ENCODE results near the gene SEC24A. TPM values are rescaled to one million over a fixed set of nuclear protein-coding genes. Genes with fewer than 3 reads are reported as not detected.

The SEC24A gene
- total RNA-seq, 1 experiment from 2014 or later = 16.2 TPM

DNA sequence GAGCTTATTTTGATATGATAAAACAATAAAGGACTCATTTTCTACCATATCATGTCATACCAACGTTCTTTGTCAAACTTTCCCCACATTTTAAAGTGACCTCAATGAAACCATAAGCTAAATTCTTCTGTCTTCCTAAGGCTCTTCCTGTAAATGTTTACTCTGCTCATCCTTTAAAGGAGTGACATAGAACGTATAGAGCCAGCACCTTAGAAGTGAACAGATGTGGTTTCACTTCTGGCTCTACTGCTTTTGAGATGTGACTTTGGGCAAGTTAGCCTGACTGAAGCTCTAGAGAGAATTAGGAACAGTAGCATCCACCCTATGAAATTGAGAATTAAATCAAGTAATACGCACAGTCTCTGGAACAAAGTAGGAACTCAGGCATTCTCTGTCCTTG is 40.0 kb upstream of the SEC24A start:
- BruUV-seq (replicated peaks) = no TSS peak
- CTCF ChIA-PET = no interaction called here
- POLR2A ChIA-PET (ENCODE audit: unreplicated experiment) = no interaction called here
- Histone ChIP-seq H3F3A (ENCODE audit: insufficient read depth, low read depth) (0 out of 2 replicates have a peak, but pooled peaks cover 6% of the 10 kb centered on the region), H3K4me2 (no peak overlapping the region), H3K4me1 (replicated peaks; ENCODE audit: insufficient read depth) (no peaks in the 10 kb centered on the region), H3K36me3 (ENCODE audit: low read depth) (peaks cover 36% of the 10 kb centered on the region; the same call in 1 of the 2 replicates), H3K9me3 (ENCODE audit: insufficient read depth, low read depth) (no peaks in the 10 kb centered on the region), H4K20me1 (ENCODE audit: insufficient read depth) (no peaks in the 10 kb centered on the region; the same call in 1 of the 2 replicates), H3K27ac (no peak overlapping the region), H3K9me2 (ENCODE audit: insufficient read depth) (no peaks in the 10 kb centered on the region), H3K4me3 (no peak overlapping the region), H3K27me3 (ENCODE audit: insufficient read depth, low read depth) (no peaks in the 10 kb centered on the region), H2AFZ (no peak overlapping the region), H3K79me2 (ENCODE audit: low read depth) (no peaks in the 10 kb centered on the region)
- no peak for DNase-seq
- TF ChIP-seq EZH2 (IDR thresholded peaks at IDR 0.05; ENCODE audit: low read depth) (no peak), CTCF (conservative IDR thresholded peaks at IDR 0.05) (no peak)
- intact Hi-C loops (cut with micrococcal nuclease; ENCODE audit: unreplicated experiment) = no loop called here

GRCh38 chr5:134609232-134609851 is 39.2 kb upstream of the SEC24A start:
- CTCF ChIA-PET = no interaction called here

GRCh38 chr5:134610725-134611124 is 37.9 kb upstream of the SEC24A start:
- BruUV-seq (replicated peaks) = no TSS peak
- Histone ChIP-seq H2AFZ (no peak overlapping the region), H3K9me2 (ENCODE audit: insufficient read depth) (no peaks in the 10 kb centered on the region), H3K9me3 (ENCODE audit: insufficient read depth, low read depth) (no peaks in the 10 kb centered on the region), H3K4me2 (no peak overlapping the region), H3K4me3 (no peak overlapping the region), H3K79me2 (ENCODE audit: low read depth) (no peaks in the 10 kb centered on the region), H3F3A (ENCODE audit: insufficient read depth, low read depth) (peaks cover 10% of the 10 kb centered on the region; the same call in 1 of the 2 replicates), H3K27ac (no peak overlapping the region), H4K20me1 (ENCODE audit: insufficient read depth) (no peaks in the 10 kb centered on the region; the same call in 1 of the 2 replicates), H3K4me1 (replicated peaks; ENCODE audit: insufficient read depth) (no peaks in the 10 kb centered on the region), H3K36me3 (ENCODE audit: low read depth) (peaks cover 36% of the 10 kb centered on the region; the same call in 1 of the 2 replicates), H3K27me3 (ENCODE audit: insufficient read depth, low read depth) (no peaks in the 10 kb centered on the region)
- ChIA-PET CTCF (no interaction called here), POLR2A (ENCODE audit: unreplicated experiment) (interaction anchor here (0.6 kb wide), 1 partner anchor 298 kb away, joined by 4 read pairs; no protein-coding TSS in a partner anchor)
- intact Hi-C loops (cut with micrococcal nuclease; ENCODE audit: unreplicated experiment) = no loop called here
- DNase-seq = no peak
- TF ChIP-seq CTCF (conservative IDR thresholded peaks at IDR 0.05) = no peak
- no peak for TF ChIP-seq EZH2 (IDR thresholded peaks at IDR 0.05; ENCODE audit: low read depth)

More at GRCh38 chr5:134609232-134609851, 39.2 kb upstream of the SEC24A start:
- Histone ChIP-seq H3K27ac (peak overlapping the region; percentile 25; the same call in 1 of the 2 replicates), H3K4me2 (no peak overlapping the region), H3K4me1 (replicated peaks; ENCODE audit: insufficient read depth) (no peaks in the 10 kb centered on the region), H3K36me3 (ENCODE audit: low read depth) (peaks cover 36% of the 10 kb centered on the region; the same call in 1 of the 2 replicates), H3K9me2 (ENCODE audit: insufficient read depth) (no peaks in the 10 kb centered on the region), H3K9me3 (ENCODE audit: insufficient read depth, low read depth) (no peaks in the 10 kb centered on the region), H3K4me3 (no peak overlapping the region), H3K27me3 (ENCODE audit: insufficient read depth, low read depth) (no peaks in the 10 kb centered on the region), H4K20me1 (ENCODE audit: insufficient read depth) (no peaks in the 10 kb centered on the region; the same call in 1 of the 2 replicates), H3K79me2 (ENCODE audit: low read depth) (no peaks in the 10 kb centered on the region), H3F3A (ENCODE audit: insufficient read depth, low read depth) (peaks cover 7% of the 10 kb centered on the region; the same call in 1 of the 2 replicates), H2AFZ (no peak overlapping the region)
- TF ChIP-seq EZH2 (IDR thresholded peaks at IDR 0.05; ENCODE audit: low read depth) (no peak), CTCF (conservative IDR thresholded peaks at IDR 0.05) (no peak)
- BruUV-seq (replicated peaks) = no TSS peak
- DNase-seq = no peak
- POLR2A ChIA-PET (ENCODE audit: unreplicated experiment) = no interaction called here
- intact Hi-C loops (cut with micrococcal nuclease; ENCODE audit: unreplicated experiment) = no loop called here

Data from PC-9 (cell line).